ENCODE measurements around the gene DDX10.
"Not testable (repeated sequence)": the region's sequence is repeated elsewhere in the genome, so short reads cannot be mapped to it uniquely, and the experiment has no call there.

DDX10 gene

GRCh38 chr11:108775324-108775723 lies 110.5 kb downstream of the DDX10 start:
- H2AFZ ChIP-seq (ENCODE audit: low read length): no peak overlapping the region
- H2BK15ac ChIP-seq (ENCODE audit: low read length): no peak overlapping the region
- H3K18ac ChIP-seq (ENCODE audit: low read length): no peak overlapping the region
- no peaks in the 10 kb centered on the region for H3K79me1 ChIP-seq (ENCODE audit: low read depth, low read length)
- H2AK5ac ChIP-seq (ENCODE audit: low read depth, low read length): no peak overlapping the region
- no peak overlapping the region for H3K23ac ChIP-seq (ENCODE audit: low read depth, low read length, poor library complexity)
- no peak overlapping the region for H4K91ac ChIP-seq (ENCODE audit: low read depth, low read length, poor library complexity)
- H3K4me1 ChIP-seq (ENCODE audit: control insufficient read depth in 2 of 2, insufficient read depth in 1 of 2, low read depth in 1 of 2, low read length in 2 of 2): no peaks in the 10 kb centered on the region
- no peak overlapping the region for H3K4me3 ChIP-seq (ENCODE audit: low read length in 2 of 2)
- H2BK5ac ChIP-seq (ENCODE audit: low read length): no peak overlapping the region
- H2BK12ac ChIP-seq (ENCODE audit: low read length): no peak overlapping the region
- H3K27ac ChIP-seq (replicated peaks; ENCODE audit: low read length): no peak overlapping the region
- H4K8ac ChIP-seq (ENCODE audit: low read depth, low read length): no peak overlapping the region
- H2BK120ac ChIP-seq (ENCODE audit: low read depth, low read length): no peak overlapping the region
- no peaks in the 10 kb centered on the region for H3K27me3 ChIP-seq (ENCODE audit: control insufficient read depth in 3 of 3, insufficient read depth in 3 of 3, low read depth in 1 of 3, low read length in 3 of 3)
- H3K9me3 ChIP-seq (replicated peaks in 1 of 2; ENCODE audit: control insufficient read depth in 2 of 2, insufficient read depth in 1 of 2, low read depth in 1 of 2, low read length in 2 of 2): no peaks in the 10 kb centered on the region
- WGBS, 2 donors (ENCODE audit: extremely low coverage in 2 of 2, insufficient read length in 2 of 2, insufficient replicate concordance in 1 of 2): no CpG with 5 or more reads among the region's 1 CpG
- no peak overlapping the region for H3K4ac ChIP-seq (ENCODE audit: low read length)
- H3K36me3 ChIP-seq (replicated peaks in 1 of 2; ENCODE audit: control insufficient read depth in 2 of 2, insufficient read depth in 2 of 2, low read length in 2 of 2): no peaks in the 10 kb centered on the region
- no peak overlapping the region for H3K9ac ChIP-seq (ENCODE audit: low read depth, low read length, poor library complexity)
- no peak overlapping the region for H3K14ac ChIP-seq (ENCODE audit: low read length)
- no peak overlapping the region for H3K4me2 ChIP-seq (ENCODE audit: insufficient read depth, low read length, poor library complexity, severe bottlenecking)
- DNase-seq (ENCODE audit: low spot score): no peak

GRCh38 chr11:108779147-108779546 lies 114.3 kb downstream of the DDX10 start:
- not testable (repeated sequence) for H3K36me3 ChIP-seq (replicated peaks in 1 of 2; ENCODE audit: control insufficient read depth in 2 of 2, insufficient read depth in 2 of 2, low read length in 2 of 2); H4K91ac ChIP-seq (ENCODE audit: low read depth, low read length, poor library complexity); H2AK5ac ChIP-seq (ENCODE audit: low read depth, low read length); DNase-seq (ENCODE audit: low spot score); H3K9me3 ChIP-seq (replicated peaks in 1 of 2; ENCODE audit: control insufficient read depth in 2 of 2, insufficient read depth in 1 of 2, low read depth in 1 of 2, low read length in 2 of 2); H3K18ac ChIP-seq (ENCODE audit: low read length); H3K27me3 ChIP-seq (ENCODE audit: control insufficient read depth in 3 of 3, insufficient read depth in 3 of 3, low read depth in 1 of 3, low read length in 3 of 3); H3K27ac ChIP-seq (replicated peaks; ENCODE audit: low read length); H3K14ac ChIP-seq (ENCODE audit: low read length); H3K4me3 ChIP-seq (ENCODE audit: low read length in 2 of 2); H3K4me2 ChIP-seq (ENCODE audit: insufficient read depth, low read length, poor library complexity, severe bottlenecking); H3K79me1 ChIP-seq (ENCODE audit: low read depth, low read length); H3K4me1 ChIP-seq (ENCODE audit: control insufficient read depth in 2 of 2, insufficient read depth in 1 of 2, low read depth in 1 of 2, low read length in 2 of 2); H3K4ac ChIP-seq (ENCODE audit: low read length); H4K8ac ChIP-seq (ENCODE audit: low read depth, low read length); H3K9ac ChIP-seq (ENCODE audit: low read depth, low read length, poor library complexity); H2BK120ac ChIP-seq (ENCODE audit: low read depth, low read length); H2BK5ac ChIP-seq (ENCODE audit: low read length); H2AFZ ChIP-seq (ENCODE audit: low read length); H3K23ac ChIP-seq (ENCODE audit: low read depth, low read length, poor library complexity); H2BK15ac ChIP-seq (ENCODE audit: low read length); H2BK12ac ChIP-seq (ENCODE audit: low read length)
- no CpG with 5 or more reads among the region's 4 CpGs for WGBS, 2 donors (ENCODE audit: extremely low coverage in 2 of 2, insufficient read length in 2 of 2, insufficient replicate concordance in 1 of 2)

GRCh38 chr11:108780119-108780518 lies 115.2 kb downstream of the DDX10 start:
- H3K23ac ChIP-seq (ENCODE audit: low read depth, low read length, poor library complexity): no peak overlapping the region
- H3K79me1 ChIP-seq (ENCODE audit: low read depth, low read length): no peaks in the 10 kb centered on the region
- no peak overlapping the region for H3K4me3 ChIP-seq (ENCODE audit: low read length in 2 of 2)
- H2AK5ac ChIP-seq (ENCODE audit: low read depth, low read length): no peak overlapping the region
- H2BK15ac ChIP-seq (ENCODE audit: low read length): no peak overlapping the region
- no peak overlapping the region for H2BK120ac ChIP-seq (ENCODE audit: low read depth, low read length)
- H4K8ac ChIP-seq (ENCODE audit: low read depth, low read length): no peak overlapping the region
- no peaks in the 10 kb centered on the region for H3K27me3 ChIP-seq (ENCODE audit: control insufficient read depth in 3 of 3, insufficient read depth in 3 of 3, low read depth in 1 of 3, low read length in 3 of 3)
- H3K18ac ChIP-seq (ENCODE audit: low read length): no peak overlapping the region
- no peak overlapping the region for H4K91ac ChIP-seq (ENCODE audit: low read depth, low read length, poor library complexity)
- H3K4me1 ChIP-seq (ENCODE audit: control insufficient read depth in 2 of 2, insufficient read depth in 1 of 2, low read depth in 1 of 2, low read length in 2 of 2): no peaks in the 10 kb centered on the region
- no peak overlapping the region for H3K4ac ChIP-seq (ENCODE audit: low read length)
- DNase-seq (ENCODE audit: low spot score): no peak
- H3K14ac ChIP-seq (ENCODE audit: low read length): no peak overlapping the region
- H2BK5ac ChIP-seq (ENCODE audit: low read length): no peak overlapping the region
- no peak overlapping the region for H3K9ac ChIP-seq (ENCODE audit: low read depth, low read length, poor library complexity)
- no peaks in the 10 kb centered on the region for H3K9me3 ChIP-seq (replicated peaks in 1 of 2; ENCODE audit: control insufficient read depth in 2 of 2, insufficient read depth in 1 of 2, low read depth in 1 of 2, low read length in 2 of 2)
- no CpG with 5 or more reads among the region's 1 CpG for WGBS, 2 donors (ENCODE audit: extremely low coverage in 2 of 2, insufficient read length in 2 of 2, insufficient replicate concordance in 1 of 2)
- no peak overlapping the region for H2AFZ ChIP-seq (ENCODE audit: low read length)
- H3K27ac ChIP-seq (replicated peaks; ENCODE audit: low read length): no peak overlapping the region
- no peak overlapping the region for H3K4me2 ChIP-seq (ENCODE audit: insufficient read depth, low read length, poor library complexity, severe bottlenecking)
- no peak overlapping the region for H2BK12ac ChIP-seq (ENCODE audit: low read length)
- H3K36me3 ChIP-seq (replicated peaks in 1 of 2; ENCODE audit: control insufficient read depth in 2 of 2, insufficient read depth in 2 of 2, low read length in 2 of 2): no peaks in the 10 kb centered on the region

- H3K27me3 ChIP-seq (ENCODE audit: control insufficient read depth in 3 of 3, insufficient read depth in 3 of 3, low read depth in 1 of 3, low read length in 3 of 3): no peaks in the 10 kb centered on the region
- no CpG with 5 or more reads among the region's 2 CpGs for WGBS, 2 donors (ENCODE audit: extremely low coverage in 2 of 2, insufficient read length in 2 of 2, insufficient replicate concordance in 1 of 2)
- no peak overlapping the region for H2BK5ac ChIP-seq (ENCODE audit: low read length)
- no peak overlapping the region for H3K4me3 ChIP-seq (ENCODE audit: low read length in 2 of 2)
- no peak overlapping the region for H3K9ac ChIP-seq (ENCODE audit: low read depth, low read length, poor library complexity)
- peaks cover 0 to 2% of the 10 kb centered on the region in 2 donors for H3K4me1 ChIP-seq (ENCODE audit: control insufficient read depth in 2 of 2, insufficient read depth in 1 of 2, low read depth in 1 of 2, low read length in 2 of 2)
- no peak overlapping the region for H2BK120ac ChIP-seq (ENCODE audit: low read depth, low read length)
- H3K79me1 ChIP-seq (ENCODE audit: low read depth, low read length): no peaks in the 10 kb centered on the region
- H4K91ac ChIP-seq (ENCODE audit: low read depth, low read length, poor library complexity): no peak overlapping the region
- H3K36me3 ChIP-seq (replicated peaks in 1 of 2; ENCODE audit: control insufficient read depth in 2 of 2, insufficient read depth in 2 of 2, low read length in 2 of 2): no peaks in the 10 kb centered on the region
- no peak overlapping the region for H3K18ac ChIP-seq (ENCODE audit: low read length)
- DNase-seq (ENCODE audit: low spot score): no peak
- H3K14ac ChIP-seq (ENCODE audit: low read length): no peak overlapping the region
- H3K9me3 ChIP-seq (replicated peaks in 1 of 2; ENCODE audit: control insufficient read depth in 2 of 2, insufficient read depth in 1 of 2, low read depth in 1 of 2, low read length in 2 of 2): no peaks in the 10 kb centered on the region
- no peak overlapping the region for H2AFZ ChIP-seq (ENCODE audit: low read length)
- no peak overlapping the region for H3K23ac ChIP-seq (ENCODE audit: low read depth, low read length, poor library complexity)
- no peak overlapping the region for H3K4me2 ChIP-seq (ENCODE audit: insufficient read depth, low read length, poor library complexity, severe bottlenecking)
- H3K27ac ChIP-seq (replicated peaks; ENCODE audit: low read length): no peak overlapping the region
- H4K8ac ChIP-seq (ENCODE audit: low read depth, low read length): no peak overlapping the region
- no peak overlapping the region for H2BK12ac ChIP-seq (ENCODE audit: low read length)
- no peak overlapping the region for H2AK5ac ChIP-seq (ENCODE audit: low read depth, low read length)
- no peak overlapping the region for H2BK15ac ChIP-seq (ENCODE audit: low read length)
- H3K4ac ChIP-seq (ENCODE audit: low read length): no peak overlapping the region
These were observed 117.1 kb downstream of the DDX10 start for GRCh38 chr11:108781946-108782345.

Data from neuronal stem cell (in vitro differentiated cells).